NCI-H82 (cell line): ENCODE data around the gene FLRT2.

Experiments
- DNase-seq: peaks from one replicate; lab custom pipeline; 2025; lab: John Stamatoyannopoulos, UW

The FLRT2 gene

GRCh38 chr14:85529803-85530574 lies at the start of gene FLRT2:
Gene FLRT2, plus strand, starts transcription at chr14:85530144. Its CDS starts 91,371 bp downstream, at chr14:85621515.
- no peak for DNase-seq

- DNase-seq = no peak
These were observed 48.5 kb upstream of the FLRT2 start for GRCh38 chr14:85481471-85481870.

GRCh38 chr14:85482552-85482951 lies 47.4 kb upstream of the FLRT2 start:
- no peak for DNase-seq

GRCh38 chr14:85483037-85483436 lies 46.9 kb upstream of the FLRT2 start:
- DNase-seq = no peak

GRCh38 chr14:85483652-85484051 lies 46.3 kb upstream of the FLRT2 start:
- no peak for DNase-seq

- no peak for DNase-seq
These were observed 42.7 kb upstream of the FLRT2 start for GRCh38 chr14:85487215-85487614.

GRCh38 chr14:85501751-85502150 lies 28.2 kb upstream of the FLRT2 start:
- DNase-seq = no peak

GRCh38 chr14:85508863-85509262 lies 21.1 kb upstream of the FLRT2 start:
- DNase-seq = no peak

- no peak for DNase-seq
These were observed 17.5 kb upstream of the FLRT2 start for GRCh38 chr14:85512451-85512850.

- DNase-seq = no peak
These were observed 15.5 kb upstream of the FLRT2 start for GRCh38 chr14:85514487-85514886.

GRCh38 chr14:85516239-85517113 lies 13.5 kb upstream of the FLRT2 start:
- DNase-seq = no peak

GRCh38 chr14:85517114-85517688 lies 12.7 kb upstream of the FLRT2 start:
- no peak for DNase-seq

GRCh38 chr14:85519661-85520305 lies 10.2 kb upstream of the FLRT2 start:
- DNase-seq = no peak

GRCh38 chr14:85520581-85520980 lies 9.4 kb upstream of the FLRT2 start:
- no peak for DNase-seq

GRCh38 chr14:85523624-85524023 lies 6.3 kb upstream of the FLRT2 start:
- DNase-seq = no peak

GRCh38 chr14:85527006-85527405 lies 2.9 kb upstream of the FLRT2 start:
- no peak for DNase-seq

- no peak for DNase-seq
These were observed 2.4 kb upstream of the FLRT2 start for GRCh38 chr14:85527445-85528035.

GRCh38 chr14:85528080-85528896 lies 1.7 kb upstream of the FLRT2 start:
- DNase-seq = peak; percentile 35

- no peak for DNase-seq
These were observed 880 bp upstream of the FLRT2 start for GRCh38 chr14:85528897-85529631.

- DNase-seq = no peak
These were observed 682 bp downstream of the FLRT2 start for GRCh38 chr14:85530626-85531025.
